BLaER1 treated with 17β-estradiol and CSF1 and Interleukin-3, amounts not matched to agents 10 nM and 100 nM (cell line): Measurements from ENCODE around the gene RNF224.

Source experiments
- H3K27ac ChIP-seq, 11 experiments: shearing (Covaris generic); formaldehyde crosslinking; 2 replicates each; pipeline ENCODE4 v1.8.1; 2022
- H3K27me3 ChIP-seq, 11 experiments: shearing (Covaris generic); formaldehyde crosslinking; 2 replicates each; pipeline ENCODE4 v1.8.1; 2022
- H3K36me3 ChIP-seq, 11 experiments: shearing (Covaris generic); formaldehyde crosslinking; 2 replicates each; pipeline ENCODE4 v1.8.1; 2022
- H3K4me1 ChIP-seq, 10 experiments: shearing (Covaris generic); formaldehyde crosslinking; 2 replicates each; pipeline ENCODE4 v1.8.1; 2022
- H3K4me2 ChIP-seq, 11 experiments: shearing (Covaris generic); formaldehyde crosslinking; 2 replicates each; pipeline ENCODE4 v1.8.1; 2022
- H3K4me3 ChIP-seq, 10 experiments: shearing (Covaris generic); formaldehyde crosslinking; 2 replicates each; pipeline ENCODE4 v1.8.1; 2022
- H3K9ac ChIP-seq, 11 experiments: shearing (Covaris generic); formaldehyde crosslinking; 2 replicates each; pipeline ENCODE4 v1.8.1; 2022
- H3K9me3 ChIP-seq, 11 experiments: shearing (Covaris generic); formaldehyde crosslinking; replicated peaks in 1 of 11; 2 replicates each; pipeline ENCODE4 v1.8.1; 2022
- H4K20me1 ChIP-seq, 11 experiments: shearing (Covaris generic); formaldehyde crosslinking; 2 replicates each; pipeline ENCODE4 v1.8.1; 2022
- Cebpa-rat ChIP-seq, 11 experiments: shearing (Covaris generic); IDR thresholded peaks; 2 replicates each; pipeline ENCODE4 v1.8.1; 2022

RNF224 gene

GRCh38 chr9:137267933-137268355 lies 40.6 kb downstream of the RNF224 start:
- H3K27ac ChIP-seq: peak overlapping the region in 10 of 11 experiments; percentile 5 to 72 (median 56); a peak in 18 of 22 replicates
- peak overlapping the region in 10 of 11 experiments; percentile 29 to 61 (median 48); a peak in 15 of 22 replicates for H3K9ac ChIP-seq
- TF ChIP-seq Cebpa-rat (IDR thresholded peaks at IDR 0.05): no peak
- H4K20me1 ChIP-seq: peaks cover 11 to 85% (median 40%) of the 10 kb centered on the region in 11 experiments; a peak in 20 of 22 replicates
- peaks cover 59 to 89% (median 80%) of the 10 kb centered on the region in 11 experiments for H3K36me3 ChIP-seq
- H3K27me3 ChIP-seq: no peaks in the 10 kb centered on the region
- peak overlapping the region in 2 of 10 experiments; percentile 29 to 37; a peak in 2 of 20 replicates for H3K4me3 ChIP-seq
- H3K4me2 ChIP-seq: peak overlapping the region; percentile 59 to 98 (median 87)
- H3K4me1 ChIP-seq: peaks cover 58 to 73% (median 62%) of the 10 kb centered on the region in 10 experiments
- no peaks in the 10 kb centered on the region for H3K9me3 ChIP-seq

- peak overlapping the region; percentile 59 to 98 (median 87) for H3K4me2 ChIP-seq
- peaks cover 65 to 78% (median 68%) of the 10 kb centered on the region in 10 experiments for H3K4me1 ChIP-seq
- H3K9me3 ChIP-seq: no peaks in the 10 kb centered on the region
- peaks cover 62 to 91% (median 82%) of the 10 kb centered on the region in 11 experiments for H3K36me3 ChIP-seq
- H4K20me1 ChIP-seq: peaks cover 11 to 81% (median 40%) of the 10 kb centered on the region in 11 experiments; a peak in 20 of 22 replicates
- peak overlapping the region in 3 of 10 experiments; percentile 10 to 41 (median 33); a peak in 4 of 20 replicates for H3K4me3 ChIP-seq
- no peak for TF ChIP-seq Cebpa-rat (IDR thresholded peaks at IDR 0.05)
- H3K27ac ChIP-seq: peak overlapping the region in 10 of 11 experiments; percentile 5 to 72 (median 56); a peak in 18 of 22 replicates
- H3K27me3 ChIP-seq: no peaks in the 10 kb centered on the region
- peak overlapping the region in 10 of 11 experiments; percentile 16 to 61 (median 40); a peak in 15 of 22 replicates for H3K9ac ChIP-seq
Measured at GRCh38 chr9:137268538-137269201, 41.4 kb downstream of the RNF224 start.

GRCh38 chr9:137269231-137269772 lies 42.0 kb downstream of the RNF224 start:
- H3K4me1 ChIP-seq: peaks cover 71 to 85% (median 75%) of the 10 kb centered on the region in 10 experiments
- H3K27ac ChIP-seq: peak overlapping the region in 10 of 11 experiments; percentile 5 to 72 (median 56); a peak in 17 of 22 replicates
- H3K4me2 ChIP-seq: peak overlapping the region; percentile 59 to 98 (median 87)
- H4K20me1 ChIP-seq: peaks cover 11 to 81% (median 40%) of the 10 kb centered on the region in 11 experiments; a peak in 20 of 22 replicates
- H3K27me3 ChIP-seq: no peaks in the 10 kb centered on the region
- peaks cover 55 to 91% (median 75%) of the 10 kb centered on the region in 11 experiments for H3K36me3 ChIP-seq
- no peaks in the 10 kb centered on the region for H3K9me3 ChIP-seq
- no peak for TF ChIP-seq Cebpa-rat (IDR thresholded peaks at IDR 0.05)
- H3K9ac ChIP-seq: peak overlapping the region in 9 of 11 experiments; percentile 16 to 61 (median 44); a peak in 15 of 22 replicates
- peak overlapping the region in 3 of 10 experiments; percentile 10 to 41 (median 33); a peak in 3 of 20 replicates for H3K4me3 ChIP-seq

GRCh38 chr9:137270929-137271695 lies 43.8 kb downstream of the RNF224 start:
- Histone ChIP-seq H3K36me3 (peaks cover 40 to 74% (median 59%) of the 10 kb centered on the region in 11 experiments), H3K27ac (peak overlapping the region in 9 of 11 experiments; percentile 15 to 75 (median 66); a peak in 17 of 22 replicates)

GRCh38 chr9:137271696-137272076 lies 44.4 kb downstream of the RNF224 start:
- Histone ChIP-seq H4K20me1 (peaks cover 11 to 68% (median 40%) of the 10 kb centered on the region in 11 experiments; a peak in 20 of 22 replicates), H3K36me3 (peaks cover 34 to 68% (median 53%) of the 10 kb centered on the region in 11 experiments), H3K27me3 (no peaks in the 10 kb centered on the region), H3K4me1 (peaks cover 86 to 100% (median 97%) of the 10 kb centered on the region in 10 experiments), H3K4me3 (no peak overlapping the region; a peak in 1 of 20 replicates), H3K9ac (peak overlapping the region in 9 of 11 experiments; percentile 7 to 68 (median 62); a peak in 17 of 22 replicates), H3K4me2 (peak overlapping the region; percentile 67 to 98 (median 87)), H3K27ac (peak overlapping the region in 8 of 11 experiments; percentile 32 to 75 (median 67); a peak in 14 of 22 replicates), H3K9me3 (no peaks in the 10 kb centered on the region)
- no peak for TF ChIP-seq Cebpa-rat (IDR thresholded peaks at IDR 0.05)

More at GRCh38 chr9:137270929-137271695, 43.8 kb downstream of the RNF224 start:
- H3K4me1 ChIP-seq: peaks cover 86 to 100% (median 92%) of the 10 kb centered on the region in 10 experiments
- no peaks in the 10 kb centered on the region for H3K9me3 ChIP-seq
- no peak for TF ChIP-seq Cebpa-rat (IDR thresholded peaks at IDR 0.05)
- peak overlapping the region in 2 of 10 experiments; percentile 12 to 19; a peak in 2 of 20 replicates for H3K4me3 ChIP-seq
- H4K20me1 ChIP-seq: peaks cover 11 to 73% (median 40%) of the 10 kb centered on the region in 11 experiments; a peak in 20 of 22 replicates
- H3K9ac ChIP-seq: peak overlapping the region in 9 of 11 experiments; percentile 7 to 69 (median 62); a peak in 17 of 22 replicates
- H3K4me2 ChIP-seq: peak overlapping the region; percentile 67 to 98 (median 87)
- H3K27me3 ChIP-seq: no peaks in the 10 kb centered on the region

GRCh38 chr9:137272241-137273094 lies 45.2 kb downstream of the RNF224 start:
- TF ChIP-seq Cebpa-rat (IDR thresholded peaks at IDR 0.05): no peak
- peaks cover 85 to 100% (median 99%) of the 10 kb centered on the region in 10 experiments for H3K4me1 ChIP-seq
- H3K9me3 ChIP-seq: no peaks in the 10 kb centered on the region
- peaks cover 11 to 68% (median 40%) of the 10 kb centered on the region in 11 experiments; a peak in 20 of 22 replicates for H4K20me1 ChIP-seq
- peak overlapping the region; percentile 67 to 98 (median 87) for H3K4me2 ChIP-seq
- peak overlapping the region in 2 of 10 experiments; percentile 19 to 25; a peak in 4 of 20 replicates for H3K4me3 ChIP-seq
- H3K9ac ChIP-seq: peak overlapping the region in 8 of 11 experiments; percentile 35 to 68 (median 62); a peak in 16 of 22 replicates
- H3K27me3 ChIP-seq: no peaks in the 10 kb centered on the region
- H3K36me3 ChIP-seq: peaks cover 26 to 60% (median 45%) of the 10 kb centered on the region in 11 experiments
- peak overlapping the region in 8 of 11 experiments; percentile 23 to 75 (median 67); a peak in 15 of 22 replicates for H3K27ac ChIP-seq

- Histone ChIP-seq H3K9ac (peak overlapping the region in 3 of 11 experiments; percentile 1 to 68 (median 65); a peak in 1 of 22 replicates), H3K4me2 (peak overlapping the region in 8 of 11 experiments; percentile 82 to 98 (median 93); a peak in 13 of 22 replicates), H3K36me3 (peaks cover 23 to 54% (median 41%) of the 10 kb centered on the region in 11 experiments), H3K4me3 (no peak overlapping the region), H3K27me3 (no peaks in the 10 kb centered on the region), H4K20me1 (peaks cover 11 to 61% (median 40%) of the 10 kb centered on the region in 11 experiments; a peak in 20 of 22 replicates), H3K4me1 (peaks cover 79 to 100% (median 99%) of the 10 kb centered on the region in 10 experiments), H3K27ac (peak overlapping the region in 1 of 11 experiments; percentile 69; a peak in 1 of 22 replicates), H3K9me3 (no peaks in the 10 kb centered on the region)
- no peak for TF ChIP-seq Cebpa-rat (IDR thresholded peaks at IDR 0.05)
Measured at GRCh38 chr9:137273095-137273490, 45.8 kb downstream of the RNF224 start.
